SH-SY5Y (cell line): ENCODE data around the gene SLC38A4.

ENCODE experiments used
- GATA2 ChIP-seq: IDR thresholded peaks from 2 replicates; pipeline ENCODE4 v1.6.1; 2011; ENCODE audit warnings: mild to moderate bottlenecking, low read depth, low read length
- GATA3 ChIP-seq: IDR thresholded peaks from 2 replicates; pipeline ENCODE4 v1.6.1; 2011; ENCODE audit warnings: low read depth, mild to moderate bottlenecking, low read length, moderate library complexity

Gene SLC38A4, protein sequence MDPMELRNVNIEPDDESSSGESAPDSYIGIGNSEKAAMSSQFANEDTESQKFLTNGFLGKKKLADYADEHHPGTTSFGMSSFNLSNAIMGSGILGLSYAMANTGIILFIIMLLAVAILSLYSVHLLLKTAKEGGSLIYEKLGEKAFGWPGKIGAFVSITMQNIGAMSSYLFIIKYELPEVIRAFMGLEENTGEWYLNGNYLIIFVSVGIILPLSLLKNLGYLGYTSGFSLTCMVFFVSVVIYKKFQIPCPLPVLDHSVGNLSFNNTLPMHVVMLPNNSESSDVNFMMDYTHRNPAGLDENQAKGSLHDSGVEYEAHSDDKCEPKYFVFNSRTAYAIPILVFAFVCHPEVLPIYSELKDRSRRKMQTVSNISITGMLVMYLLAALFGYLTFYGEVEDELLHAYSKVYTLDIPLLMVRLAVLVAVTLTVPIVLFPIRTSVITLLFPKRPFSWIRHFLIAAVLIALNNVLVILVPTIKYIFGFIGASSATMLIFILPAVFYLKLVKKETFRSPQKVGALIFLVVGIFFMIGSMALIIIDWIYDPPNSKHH

GRCh38 chr12:46825591-46826414, at the start of gene SLC38A4:
SLC38A4 (minus strand) TSS chr12:46825997; CDS start chr12:46793071, 32,926 bp downstream.
- TF ChIP-seq GATA2: no peak
- no peak for TF ChIP-seq GATA3

DNA sequence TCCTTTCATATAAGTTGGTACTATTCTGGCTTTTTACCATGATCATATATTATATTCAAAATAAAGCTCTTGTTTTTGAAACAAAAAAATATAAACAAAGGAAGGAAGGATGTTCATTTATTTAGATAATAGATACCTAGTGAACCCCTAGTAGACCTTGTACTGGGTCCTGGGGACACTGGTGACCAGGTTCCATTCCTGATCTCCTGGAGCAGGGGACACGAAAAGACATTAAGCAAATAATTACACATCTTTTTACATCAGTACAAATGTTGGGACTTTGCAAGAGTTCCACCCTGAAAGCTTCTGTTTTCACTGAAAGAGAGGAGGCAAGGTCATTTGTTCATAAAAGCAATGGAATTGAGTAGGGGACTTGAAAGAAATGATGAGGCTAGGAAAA, 49.3 kb upstream of the SLC38A4 start:
- TF ChIP-seq GATA2: no peak
- TF ChIP-seq GATA3: no peak

GRCh38 chr12:46874642-46875041, 48.8 kb upstream of the SLC38A4 start:
- no peak for TF ChIP-seq GATA2
- no peak for TF ChIP-seq GATA3

GRCh38 chr12:46872135-46872534, 46.3 kb upstream of the SLC38A4 start:
- no peak for TF ChIP-seq GATA3
- no peak for TF ChIP-seq GATA2

DNA sequence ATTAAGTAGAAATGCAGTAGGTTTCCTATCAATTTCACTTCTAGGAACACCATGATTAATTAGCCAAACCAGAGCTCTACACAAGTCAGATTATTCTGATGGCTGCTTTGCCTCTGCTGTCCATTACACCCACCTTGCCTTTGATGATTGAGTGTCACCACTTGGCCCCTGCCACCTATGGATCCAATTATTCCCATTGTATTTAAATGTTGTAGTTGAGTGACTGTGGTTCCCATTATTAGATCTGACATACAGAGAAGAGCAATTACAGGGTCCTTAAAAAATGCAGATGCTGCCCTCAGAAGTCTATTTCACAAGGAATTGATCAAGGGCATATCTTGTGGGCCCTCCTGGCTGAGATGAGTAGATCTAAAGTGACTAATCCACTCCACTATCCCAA, 39.5 kb upstream of the SLC38A4 start:
- TF ChIP-seq GATA2: no peak

- TF ChIP-seq GATA2 (no peak), GATA3 (no peak)
Observed at GRCh38 chr12:46858368-46858767, 32.6 kb upstream of the SLC38A4 start.

DNA sequence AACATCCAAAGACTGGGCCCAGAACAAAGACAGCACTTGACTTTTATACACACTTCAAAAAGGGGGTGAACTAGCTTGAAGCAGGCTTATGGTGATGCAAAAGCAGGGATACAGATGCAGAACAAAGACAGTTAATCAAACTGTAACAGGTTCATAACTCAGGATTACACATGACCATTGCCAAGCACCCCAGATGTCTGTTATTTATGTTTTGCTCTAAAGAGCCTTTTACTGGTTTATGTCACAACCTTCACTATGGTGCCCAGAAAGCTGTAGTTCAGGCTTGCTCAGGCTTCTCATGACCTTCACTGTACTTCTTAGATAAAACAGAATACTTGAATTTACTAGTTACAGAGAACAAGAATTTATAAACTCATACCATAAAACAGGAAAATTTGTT, 31.7 kb upstream of the SLC38A4 start:
- TF ChIP-seq GATA2: no peak
- TF ChIP-seq GATA3: no peak

GRCh38 chr12:46855760-46856159, 30.0 kb upstream of the SLC38A4 start:
- TF ChIP-seq GATA2 (no peak), GATA3 (no peak)

DNA sequence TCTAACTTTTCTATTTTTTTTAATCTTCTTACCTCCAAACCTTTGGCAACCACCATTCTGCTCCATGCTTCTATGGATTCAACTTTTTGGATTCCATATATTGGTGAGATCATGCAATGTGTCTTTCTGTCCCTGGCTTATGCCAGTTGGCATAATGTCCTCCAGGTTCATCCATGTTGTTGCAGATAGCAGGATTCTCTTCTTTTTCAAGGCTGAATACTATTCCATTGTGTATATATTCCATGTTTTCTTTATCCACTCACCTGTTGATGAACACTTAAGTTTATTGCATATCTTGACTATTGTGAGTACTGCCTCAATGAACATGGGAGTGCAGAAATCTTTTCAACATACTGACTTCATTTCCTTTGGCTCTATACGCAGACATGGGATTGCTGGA, 21.2 kb upstream of the SLC38A4 start:
- TF ChIP-seq GATA2 (no peak), GATA3 (no peak)

DNA sequence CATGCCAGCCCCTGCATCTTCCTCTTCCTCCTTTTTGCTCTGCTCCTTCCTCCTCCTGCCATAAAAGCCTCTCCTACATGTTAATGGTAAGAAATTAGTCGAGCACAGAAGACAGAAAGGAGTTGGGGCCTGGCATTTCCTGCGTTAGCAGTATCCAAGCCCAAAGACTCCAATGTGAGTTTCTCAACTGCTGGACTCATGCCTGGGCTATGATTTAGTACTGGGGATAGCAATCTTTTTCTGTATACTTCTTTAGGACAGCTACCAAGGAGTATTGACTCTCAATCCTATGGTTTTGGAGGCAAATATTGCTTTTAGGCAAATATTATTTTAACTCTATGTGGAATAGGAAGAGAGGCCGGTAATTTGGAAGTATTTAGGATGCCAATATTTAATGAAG, 18.0 kb upstream of the SLC38A4 start:
- TF ChIP-seq GATA2: no peak
- no peak for TF ChIP-seq GATA3

- TF ChIP-seq GATA2: no peak
Observed at GRCh38 chr12:46841891-46842290, 16.1 kb upstream of the SLC38A4 start.

GRCh38 chr12:46839964-46840363, 14.2 kb upstream of the SLC38A4 start:
- TF ChIP-seq GATA3 (no peak), GATA2 (no peak)

- TF ChIP-seq GATA3 (no peak), GATA2 (no peak)
Observed at GRCh38 chr12:46839232-46839631, 13.4 kb upstream of the SLC38A4 start.

DNA sequence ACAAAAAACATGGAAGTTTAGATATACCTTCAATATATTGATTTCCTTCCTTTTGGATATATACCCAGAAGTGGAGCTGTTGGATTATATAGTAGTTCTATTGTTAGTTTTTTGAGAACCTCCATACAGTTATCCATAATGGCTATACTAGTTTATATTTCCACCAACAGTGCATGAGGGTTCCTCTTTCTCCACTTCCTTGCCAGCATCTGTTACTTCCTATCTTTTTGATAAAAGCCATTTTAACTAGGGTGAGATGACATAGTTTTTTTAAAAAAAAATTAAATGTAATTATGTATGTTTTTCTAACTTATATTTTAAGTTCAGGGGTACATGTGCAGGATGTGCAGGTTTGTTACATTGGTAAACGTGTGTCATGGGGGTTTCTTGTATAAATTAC, 10.0 kb upstream of the SLC38A4 start:
- TF ChIP-seq GATA2: no peak
- no peak for TF ChIP-seq GATA3
